ENCODE results near the gene PNLIPRP2. TPM values are rescaled to one million over a fixed set of nuclear protein-coding genes. Genes with fewer than 3 reads are reported as not detected.

The PNLIPRP2 gene
- total RNA-seq, 1 experiment from 2014 or later: not detected

DNA sequence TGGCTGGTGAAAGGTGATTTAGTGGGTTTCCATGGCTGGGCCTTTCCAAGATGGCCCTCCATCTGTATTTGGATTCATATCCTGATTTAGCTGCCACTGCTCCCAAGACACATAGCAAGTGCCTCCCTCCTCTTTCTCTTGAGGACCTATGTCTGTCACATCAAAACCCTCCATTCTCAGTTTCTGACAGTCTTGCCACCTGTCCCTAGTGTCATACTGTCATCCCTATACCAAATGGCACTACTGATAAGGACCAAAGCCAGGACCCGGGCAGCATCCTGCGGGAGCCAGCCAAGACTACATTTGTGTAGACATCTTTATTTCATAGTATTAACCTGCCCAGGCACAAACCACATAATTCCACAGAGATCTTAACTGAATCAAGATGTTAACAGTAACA lies 34.8 kb downstream of the PNLIPRP2 start:
- no peak for DNase-seq (ENCODE audit: low read depth)

DNA sequence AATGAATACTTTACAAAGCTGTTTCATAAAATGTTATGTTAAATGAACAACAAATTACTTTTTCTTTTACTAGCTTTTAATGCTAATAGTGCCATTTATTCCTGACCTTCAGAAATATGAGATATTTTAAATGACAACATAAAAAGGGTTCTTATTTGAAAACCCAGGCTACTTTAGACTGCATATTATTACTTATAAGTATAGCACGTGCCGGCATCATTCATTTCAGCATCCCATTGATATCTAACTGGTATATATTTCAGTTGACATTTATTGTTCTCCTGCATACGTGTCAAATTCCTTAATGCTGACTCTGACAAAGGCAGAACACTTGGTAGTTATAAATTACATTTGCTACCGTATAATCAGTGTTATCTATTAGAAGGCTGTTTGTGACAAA lies 35.3 kb downstream of the PNLIPRP2 start:
- DNase-seq (ENCODE audit: low read depth): no peak

DNA sequence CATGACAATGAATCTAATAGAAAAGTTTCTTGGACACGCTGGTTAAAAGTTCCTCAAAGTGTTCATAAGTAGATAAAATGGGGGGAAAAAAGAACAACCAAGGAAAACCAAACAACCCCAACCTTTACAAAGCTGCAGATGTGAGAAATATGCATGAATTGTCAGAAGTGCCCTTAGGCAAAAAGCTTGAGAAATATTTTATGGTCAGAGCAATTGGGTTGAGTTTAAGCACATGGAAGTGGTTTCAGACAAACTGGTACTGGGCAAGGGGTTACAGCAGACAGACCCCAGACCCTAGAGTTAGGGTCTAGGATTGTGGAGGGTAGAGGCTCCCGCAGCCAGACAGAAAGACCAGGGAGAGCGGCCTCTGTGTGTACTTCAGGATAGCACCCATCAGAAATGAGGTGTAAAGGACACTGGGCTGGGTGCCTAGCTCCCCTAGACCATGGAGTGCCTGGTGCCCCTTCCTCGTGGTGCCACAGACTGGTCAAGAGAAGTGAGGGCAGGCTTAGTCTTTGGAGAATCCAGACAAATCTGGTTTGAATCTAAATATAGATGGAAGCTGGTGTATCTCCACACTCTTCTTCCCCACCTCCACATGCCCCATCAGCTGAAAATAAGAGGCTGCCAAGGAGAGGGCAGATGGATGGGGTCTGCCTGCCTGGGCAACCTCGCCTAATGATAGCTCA lies 37.3 kb downstream of the PNLIPRP2 start:
- no peak for DNase-seq (ENCODE audit: low read depth)

DNA sequence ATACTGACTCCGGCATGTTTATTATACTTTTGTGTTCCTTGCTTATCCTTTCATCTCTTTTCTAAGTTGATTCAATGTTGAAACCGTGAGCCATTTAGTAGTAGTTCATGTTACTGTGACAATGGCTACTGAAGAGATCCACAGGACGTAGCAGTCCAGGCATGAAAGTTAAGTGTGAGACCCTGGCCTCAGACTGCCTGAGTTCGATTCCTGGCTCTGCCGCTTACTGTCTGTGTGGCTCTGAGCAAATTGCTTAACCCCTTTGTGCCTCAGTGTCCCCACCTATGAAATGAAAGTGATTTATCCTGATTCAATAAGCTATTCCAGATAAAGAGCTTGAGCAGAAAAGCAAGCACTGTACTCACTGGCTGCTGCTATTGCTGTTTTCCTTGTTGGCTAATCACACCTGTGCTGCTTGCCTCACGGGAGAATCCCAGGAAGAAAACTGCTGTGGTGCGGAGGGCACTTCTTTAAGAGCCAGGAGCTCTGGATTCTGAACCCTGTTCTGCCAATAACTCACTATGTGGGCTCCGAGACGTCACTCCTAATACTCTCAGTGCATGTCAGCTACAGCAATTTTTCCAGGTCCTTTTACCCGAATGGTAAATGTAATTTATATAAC lies 38.4 kb downstream of the PNLIPRP2 start:
- no peak for DNase-seq (ENCODE audit: low read depth)

DNA sequence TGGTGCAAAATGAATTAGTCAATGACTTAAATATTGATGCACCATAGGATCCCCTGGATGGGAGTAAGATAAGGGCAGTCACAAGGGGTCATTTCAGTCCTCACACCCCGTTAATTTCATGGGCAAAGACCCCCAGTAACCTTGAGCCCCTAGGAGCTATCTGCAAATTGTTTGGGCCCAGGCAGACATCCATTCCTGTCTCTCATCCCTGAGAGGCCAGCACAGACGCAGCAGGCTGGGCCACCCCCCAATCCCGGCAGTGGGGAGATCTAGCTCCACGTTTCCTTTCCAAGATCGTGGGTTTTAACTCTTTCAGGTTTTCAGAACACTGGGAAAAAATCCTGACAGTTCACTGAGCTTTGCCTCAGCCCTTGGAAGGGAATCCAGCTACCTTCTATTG lies 40.1 kb downstream of the PNLIPRP2 start:
- no peak for DNase-seq (ENCODE audit: low read depth)

DNA sequence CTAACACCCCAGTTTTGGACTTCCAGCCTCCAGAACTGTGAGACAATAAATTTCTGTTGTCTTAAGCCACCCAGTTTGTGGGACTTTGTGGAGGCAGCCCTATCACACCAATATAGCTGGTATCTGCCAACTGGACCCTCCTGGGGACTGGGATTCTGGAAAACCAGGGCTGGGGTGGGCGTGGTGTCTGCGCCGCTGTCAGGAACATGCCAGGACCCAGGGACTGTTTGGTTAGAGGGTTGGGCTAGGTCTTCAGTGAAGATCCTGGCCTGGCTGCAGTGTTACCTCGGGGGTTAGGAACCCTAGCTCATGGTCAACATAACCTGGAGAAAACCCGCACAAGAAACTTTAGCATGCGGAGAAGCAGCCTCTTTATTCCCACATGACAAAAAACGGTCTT lies 42.6 kb downstream of the PNLIPRP2 start:
- DNase-seq (ENCODE audit: low read depth): no peak

DNA sequence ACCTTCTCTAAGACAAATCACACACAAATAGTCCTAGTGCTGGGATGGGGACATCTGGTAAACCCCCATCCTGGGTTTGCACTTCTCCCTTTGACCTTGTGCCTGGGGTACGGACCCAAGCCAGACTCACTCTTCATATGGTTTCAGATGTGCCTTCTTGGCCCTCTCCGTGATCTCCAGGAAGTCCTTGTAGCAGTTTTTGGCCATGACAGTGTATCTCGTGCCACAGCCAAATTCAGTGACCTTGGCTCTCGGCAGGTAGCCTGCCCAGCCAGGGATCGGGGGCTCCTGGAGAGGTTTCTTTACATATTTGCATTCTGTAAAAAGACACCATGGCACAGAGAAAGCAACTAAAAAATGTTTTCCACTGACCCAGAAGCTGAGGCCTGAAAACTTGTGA lies 43.9 kb downstream of the PNLIPRP2 start:
- DNase-seq (ENCODE audit: low read depth): no peak

DNA sequence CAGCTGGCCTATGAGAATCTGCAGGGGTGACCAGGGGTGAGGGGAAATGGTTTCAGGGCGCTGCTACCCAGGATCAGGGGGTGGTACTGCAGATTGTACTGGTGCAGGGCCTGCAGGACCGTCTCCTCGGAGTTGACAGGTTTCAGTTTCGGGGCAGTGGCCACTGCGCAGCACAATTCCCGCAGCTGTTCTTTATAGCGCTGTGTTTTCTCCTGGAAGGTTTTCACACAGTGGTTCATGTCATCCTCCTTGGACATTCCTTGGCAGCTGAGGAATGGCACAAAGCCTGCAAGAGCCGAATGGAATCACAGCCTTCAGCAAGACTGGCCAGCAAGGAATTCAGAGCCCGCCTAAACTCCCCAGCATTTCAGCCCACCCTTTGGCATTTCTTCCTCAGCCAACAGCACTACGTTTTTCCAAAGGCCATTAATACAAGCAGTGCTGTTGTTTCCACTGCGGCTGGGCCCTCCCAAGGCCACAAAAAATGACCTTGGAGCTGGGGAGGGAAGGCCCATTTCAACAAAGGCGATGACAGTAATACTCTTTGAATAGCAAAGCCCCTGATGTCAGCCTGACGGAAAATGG lies 44.9 kb downstream of the PNLIPRP2 start:
- peak; percentile 9 for DNase-seq (ENCODE audit: low read depth)

DNA sequence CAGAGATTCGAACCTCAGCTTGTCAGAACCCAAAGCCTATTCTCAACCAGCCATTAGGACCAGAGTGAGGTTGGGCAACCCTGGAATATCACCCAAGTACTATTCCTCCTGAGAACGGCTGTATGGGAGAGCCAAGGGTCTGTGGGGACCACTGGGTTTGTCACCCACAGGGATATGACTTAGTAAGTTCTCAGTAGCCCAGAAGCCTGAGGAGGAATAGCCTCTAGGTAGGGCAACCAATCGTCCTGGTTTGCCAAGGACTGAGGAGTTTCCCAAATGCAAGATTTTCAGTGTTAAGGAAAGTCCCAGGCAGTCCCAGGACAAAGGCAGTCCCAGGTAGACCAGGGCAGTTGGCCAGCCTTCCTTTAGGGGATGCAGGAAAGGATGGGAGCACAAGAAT lies 46.7 kb downstream of the PNLIPRP2 start:
- DNase-seq (ENCODE audit: low read depth): no peak

DNA sequence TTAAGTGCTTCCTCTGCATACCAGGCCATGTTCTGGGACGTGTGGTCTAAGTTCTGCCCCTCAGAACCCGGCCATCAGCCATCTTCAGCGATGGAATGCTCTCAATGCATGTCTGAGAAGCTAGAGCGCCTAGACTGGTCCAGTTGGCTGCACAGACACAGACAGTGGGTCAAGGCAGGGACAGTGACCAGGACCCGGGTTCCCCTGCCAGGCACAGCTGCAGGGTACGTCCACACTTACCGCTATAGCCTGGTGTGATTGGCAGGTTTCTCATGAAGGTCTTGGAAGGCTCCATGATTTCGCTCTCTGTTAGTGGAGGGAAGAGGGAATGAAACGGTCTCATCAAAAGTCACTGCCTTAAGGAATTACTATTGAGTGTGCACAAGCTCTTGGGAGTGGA lies 47.3 kb downstream of the PNLIPRP2 start:
- no peak for DNase-seq (ENCODE audit: low read depth)

DNA sequence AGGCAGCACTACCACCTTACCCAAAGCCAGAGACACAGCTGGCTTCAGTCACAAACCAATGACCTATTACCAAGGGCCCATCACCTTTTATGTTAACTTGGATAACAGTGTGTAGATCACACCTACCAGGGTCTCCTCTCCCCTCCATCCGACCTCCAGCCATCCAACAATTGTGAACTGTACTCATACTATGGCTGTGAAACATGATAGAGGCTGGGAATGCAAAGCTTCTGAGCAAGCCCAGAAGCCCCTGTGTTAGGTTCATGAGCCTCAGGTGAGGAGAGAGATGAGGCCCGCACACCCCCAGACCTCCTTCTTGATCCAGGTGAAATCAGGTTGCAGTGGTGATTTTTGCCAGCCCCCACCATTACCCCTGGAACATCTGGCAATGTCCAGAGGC lies 47.7 kb downstream of the PNLIPRP2 start:
- no peak for DNase-seq (ENCODE audit: low read depth)

DNA sequence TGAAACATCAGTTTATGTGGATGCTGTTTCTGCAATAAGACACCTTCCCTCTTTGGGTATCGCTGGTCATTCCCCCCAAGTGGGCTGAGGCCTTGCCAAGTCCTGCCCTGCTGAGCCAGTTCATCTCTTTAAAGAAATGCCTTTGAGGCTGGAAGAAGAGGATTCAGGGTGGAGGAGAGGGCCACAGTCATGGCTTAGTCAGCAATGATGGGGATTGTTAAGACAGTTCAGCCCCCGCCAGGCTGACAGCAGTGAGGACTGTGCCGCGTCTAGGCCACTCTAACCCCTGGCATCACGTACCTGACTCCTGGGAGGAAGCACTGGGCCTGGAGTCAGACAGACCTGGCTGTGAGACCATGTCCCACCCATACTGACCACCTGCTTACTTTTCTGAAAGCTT lies 48.3 kb downstream of the PNLIPRP2 start:
- DNase-seq (ENCODE audit: low read depth): no peak

DNA sequence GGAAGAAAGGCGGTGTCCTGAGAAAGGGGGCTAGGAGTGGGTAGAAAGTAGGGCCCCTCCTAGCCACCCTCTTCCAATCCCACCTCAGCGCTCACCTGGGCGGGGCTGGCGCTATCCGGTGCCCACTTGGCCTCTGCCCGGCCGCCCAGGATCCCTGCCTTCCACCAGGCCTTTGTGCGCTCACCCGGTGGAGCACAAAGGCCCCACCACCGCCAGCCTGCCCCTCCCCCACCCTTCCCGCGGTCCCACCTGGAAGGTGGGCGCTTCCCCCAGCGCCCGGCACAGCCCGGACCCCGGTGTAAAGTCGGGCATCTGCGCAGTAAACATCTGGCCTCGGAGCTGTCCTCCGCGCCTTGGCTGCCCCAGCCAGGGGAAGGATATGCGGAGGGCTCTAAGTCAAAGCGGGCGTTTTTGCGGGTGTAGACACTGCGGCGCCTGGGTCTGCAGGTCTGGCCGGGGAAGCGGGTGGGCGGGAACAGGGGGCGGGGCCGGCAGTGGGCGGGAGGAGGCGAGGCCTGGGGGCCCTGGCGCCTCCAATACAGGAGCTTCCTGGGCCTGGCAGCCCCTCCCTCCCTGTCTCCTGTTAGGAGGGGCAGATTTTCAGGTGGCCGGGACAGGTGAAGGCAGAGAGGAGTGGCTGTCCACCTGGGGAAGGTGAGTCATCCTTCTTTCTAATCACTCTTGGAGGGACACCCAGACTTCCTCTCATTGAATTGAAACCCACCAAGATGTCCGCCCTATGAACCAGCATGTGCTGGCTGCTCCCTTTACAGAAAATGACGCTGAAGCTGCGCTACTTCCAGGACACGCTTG lies 49.3 kb downstream of the PNLIPRP2 start:
- no peak for DNase-seq (ENCODE audit: low read depth)

DNA sequence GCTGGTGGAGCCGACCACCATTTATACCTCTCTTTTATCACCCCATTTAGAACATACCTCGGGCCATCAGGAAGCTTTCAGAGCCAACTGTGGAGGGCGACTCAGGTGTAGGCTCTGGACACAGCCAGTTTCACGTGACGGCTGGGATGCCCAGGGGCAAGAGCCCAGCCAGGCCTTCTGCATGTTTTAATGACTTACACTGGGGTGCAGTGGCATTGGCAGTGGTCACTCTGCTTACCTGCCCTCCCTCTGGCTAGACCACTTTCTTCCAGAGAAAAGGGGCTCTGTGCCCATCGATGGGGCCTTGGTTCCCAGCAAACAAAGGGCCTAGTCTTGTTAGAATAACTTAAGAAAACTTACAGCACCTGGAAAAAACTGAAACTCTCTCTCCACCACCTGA lies 50.0 kb downstream of the PNLIPRP2 start:
- no peak for DNase-seq (ENCODE audit: low read depth)

DNA sequence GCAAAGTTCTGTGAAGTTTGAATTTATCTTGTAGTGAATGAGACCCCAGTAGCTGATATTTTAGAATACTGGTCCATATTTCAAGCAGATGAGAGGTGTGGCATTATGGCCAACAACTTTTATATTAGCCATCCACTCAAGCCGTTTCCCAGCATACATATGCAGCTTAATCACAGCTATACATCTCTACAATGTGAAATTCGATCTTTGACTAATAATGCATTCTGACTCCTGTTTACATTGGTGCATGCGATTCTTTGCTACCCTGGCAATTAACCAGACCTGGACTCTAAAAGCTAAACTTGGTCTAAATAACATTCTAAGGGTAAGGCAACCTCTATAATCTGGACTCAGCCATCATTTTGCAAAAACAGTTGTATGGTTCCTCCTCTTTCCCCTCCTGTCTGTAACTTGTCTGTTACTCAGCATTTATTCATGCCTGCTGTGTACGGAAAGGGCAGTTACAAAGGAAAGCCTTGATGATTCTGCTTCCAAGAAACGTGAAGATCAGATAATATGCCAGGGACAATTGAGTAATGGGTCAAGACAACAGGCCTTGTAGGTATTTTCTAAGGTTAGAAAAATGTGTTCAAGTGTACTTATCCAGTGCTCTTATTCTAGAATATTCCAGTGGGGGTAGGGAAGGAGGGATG lies 50.6 kb downstream of the PNLIPRP2 start:
- no peak for DNase-seq (ENCODE audit: low read depth)

DNA sequence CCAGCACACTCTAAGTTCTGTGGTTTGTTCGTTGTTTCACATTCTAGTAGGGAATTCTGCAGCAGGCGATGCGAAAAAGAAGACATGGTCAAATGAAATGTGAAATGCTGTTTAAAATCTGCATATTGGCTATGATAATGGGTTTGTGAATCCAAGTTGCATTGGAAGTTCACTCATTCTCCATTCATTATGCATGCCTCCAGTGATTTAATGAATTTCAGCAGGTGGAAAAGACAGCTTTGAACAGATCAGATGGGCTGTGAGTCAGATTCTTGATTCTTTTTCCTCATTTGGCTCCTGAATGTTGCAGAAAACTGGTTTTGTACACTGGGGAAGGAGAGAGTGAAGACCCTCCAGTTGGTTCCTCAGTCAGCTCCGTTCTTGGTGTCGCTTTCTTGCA lies 52.1 kb downstream of the PNLIPRP2 start:
- DNase-seq (ENCODE audit: low read depth): no peak

DNA sequence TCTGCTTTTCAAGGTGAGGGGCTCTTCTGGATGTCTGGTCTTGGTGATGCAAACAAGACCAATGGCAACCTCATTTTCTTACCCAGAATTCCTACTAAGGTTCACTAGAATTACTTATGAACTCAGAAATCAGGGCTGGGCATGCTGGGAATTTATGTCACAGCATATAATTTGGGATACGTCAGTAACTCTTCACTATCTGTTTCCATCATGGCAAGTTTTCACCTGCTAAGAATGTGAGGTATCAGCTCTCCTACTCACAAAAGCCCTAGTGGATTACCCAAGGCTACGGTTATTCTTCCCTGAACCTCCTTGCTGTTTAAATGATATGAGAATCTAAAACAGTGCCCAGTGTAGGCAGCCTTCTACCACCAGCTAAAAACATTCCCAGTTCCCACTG lies 53.1 kb downstream of the PNLIPRP2 start:
- no peak for DNase-seq (ENCODE audit: low read depth)

DNA sequence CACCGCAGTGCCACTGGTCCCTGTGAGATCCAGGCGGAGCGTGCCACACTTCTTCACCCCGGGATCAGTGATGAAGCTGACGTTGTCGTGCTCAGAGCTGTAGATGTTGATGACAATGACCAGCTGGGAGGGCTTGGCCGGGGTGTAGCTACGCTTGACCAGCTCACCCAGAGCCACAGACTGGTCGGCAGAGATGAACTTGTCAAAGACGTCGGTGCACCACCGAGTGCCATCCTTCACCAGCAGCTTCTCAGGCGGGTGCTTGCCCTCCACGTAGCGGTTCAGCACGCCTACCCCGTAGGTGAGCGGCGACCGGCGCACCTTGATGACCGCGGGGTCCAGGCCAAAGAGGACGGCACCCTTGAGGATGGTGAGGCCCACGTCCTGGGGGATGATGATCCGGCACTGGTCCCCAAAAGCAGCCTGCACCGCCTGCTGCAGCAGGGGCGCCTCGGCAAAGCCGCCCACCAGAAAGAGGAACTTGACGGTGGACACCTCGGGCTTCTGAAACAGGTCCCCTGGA lies 54.2 kb downstream of the PNLIPRP2 start:
- DNase-seq (ENCODE audit: low read depth): no peak

DNA sequence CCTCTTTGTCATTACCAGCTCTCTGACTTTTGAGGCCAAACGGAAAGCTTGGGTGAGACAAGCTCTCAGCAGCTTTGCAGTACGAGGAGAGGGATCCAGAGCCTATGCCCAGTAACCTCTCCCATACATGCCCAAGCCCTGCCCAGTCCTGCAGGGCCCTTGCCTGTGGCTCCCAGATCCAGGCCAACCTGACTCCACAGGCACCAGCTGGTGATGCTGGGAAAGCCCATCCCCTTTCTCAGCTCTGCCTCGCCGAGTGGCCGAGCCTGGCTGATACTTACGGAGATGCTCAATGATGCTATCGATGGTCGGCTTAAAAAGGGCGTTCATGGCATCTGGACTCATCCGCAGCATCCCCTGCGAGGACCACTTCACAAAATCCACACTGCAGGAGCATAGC lies 55.4 kb downstream of the PNLIPRP2 start:
- no peak for DNase-seq (ENCODE audit: low read depth)

DNA sequence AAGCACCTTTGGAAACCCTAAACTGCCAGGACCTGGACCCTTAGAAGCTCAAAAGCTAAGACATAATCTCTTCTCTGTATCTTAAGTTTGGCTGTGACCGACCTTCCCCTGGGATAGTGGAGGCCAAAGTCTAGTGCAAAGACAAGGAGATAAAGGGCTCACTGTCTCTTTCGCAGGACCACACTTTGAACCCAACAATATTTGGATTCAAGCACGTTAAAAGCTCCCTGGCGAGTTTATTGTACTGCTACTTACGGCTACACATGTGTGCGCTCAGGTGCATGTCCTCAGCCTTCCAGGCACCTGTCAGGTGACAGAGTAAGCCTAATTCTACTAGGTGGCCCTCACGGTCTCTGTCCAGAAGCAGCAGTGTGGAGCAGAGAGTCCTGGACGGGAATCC lies 55.9 kb downstream of the PNLIPRP2 start:
- no peak for DNase-seq (ENCODE audit: low read depth)

DNA sequence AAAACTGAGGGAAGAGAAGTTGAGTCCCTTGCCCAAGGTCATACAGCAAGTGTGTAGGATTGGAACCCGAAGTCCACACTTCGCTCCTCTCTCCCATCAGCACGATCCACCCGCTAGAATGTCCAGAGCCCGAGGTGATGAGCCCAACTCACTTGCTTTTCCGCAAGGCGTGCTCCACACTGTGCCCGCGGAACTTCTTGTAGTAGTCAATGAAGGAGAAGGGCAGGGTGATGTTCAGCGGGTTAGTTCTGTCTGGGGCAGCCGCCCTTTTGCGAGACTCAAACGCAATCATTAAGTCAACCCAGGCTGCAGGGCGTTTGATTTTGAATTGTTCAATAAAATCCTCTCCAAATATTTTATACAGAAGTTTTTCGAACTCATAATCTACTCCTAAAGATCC lies 58.6 kb downstream of the PNLIPRP2 start:
- DNase-seq (ENCODE audit: low read depth): no peak

DNA sequence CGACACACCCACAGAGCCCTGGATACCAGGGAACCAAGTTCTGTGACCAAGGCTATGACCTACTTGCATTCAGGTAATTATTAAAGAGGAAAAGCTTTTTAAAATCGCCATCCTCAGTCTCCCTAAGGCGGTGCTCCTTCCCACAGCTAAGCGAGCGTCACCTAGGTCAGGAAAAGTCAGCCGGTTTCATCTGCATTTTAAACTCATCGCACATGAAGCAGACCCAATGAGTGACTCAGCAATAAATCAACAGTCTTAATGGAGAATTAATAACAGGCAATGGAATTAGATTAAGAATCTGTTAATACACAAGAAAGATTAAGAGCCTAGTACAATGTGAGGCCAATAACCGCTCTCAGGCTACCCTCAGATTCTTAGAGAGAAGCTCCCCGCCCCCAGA lies 62.4 kb downstream of the PNLIPRP2 start:
- no peak for DNase-seq (ENCODE audit: low read depth)

Measured in M059J (cell line).